ENCODE results near the gene NUP62. TPM values are rescaled to one million over a fixed set of nuclear protein-coding genes. Genes with fewer than 3 reads are reported as not detected.

The NUP62 gene
- total and polyA plus RNA-seq, 2 of the 8 experiments (the other 6 are each of a cell fraction or from before 2014, with no cell fraction given), result 50.0 to 107 TPM

DNA sequence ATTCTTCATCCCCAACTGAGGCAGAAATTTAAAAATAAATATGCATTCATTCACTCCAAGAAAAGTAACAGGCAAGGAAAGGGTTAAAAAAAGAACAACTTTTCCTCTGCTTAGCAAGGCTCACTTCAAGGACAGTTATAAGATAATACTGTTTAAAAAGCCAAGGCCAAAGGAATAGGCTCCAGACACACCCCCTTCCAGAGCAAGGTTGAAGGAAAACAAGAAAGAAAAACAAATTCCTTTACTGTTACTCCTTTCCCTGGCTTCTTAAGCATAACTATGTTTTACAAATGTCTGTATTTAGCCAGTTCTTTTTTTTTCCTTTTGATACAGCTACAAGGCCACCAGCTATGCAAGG, 23.2 kb upstream of the NUP62 start:
- H4K5ac ChIP-seq (ENCODE audit: insufficient read length, low read depth, low read length), result no peak overlapping the region
- H3K4ac ChIP-seq (replicated peaks; ENCODE audit: insufficient read length, low read depth, low read length), result no peak overlapping the region
- H3K18ac ChIP-seq (ENCODE audit: extremely low read depth, low read length), result no peak overlapping the region
- H2BK120ac ChIP-seq (replicated peaks; ENCODE audit: low read depth, low read length), result no peak overlapping the region
- H2BK20ac ChIP-seq (ENCODE audit: low read length), result no peak overlapping the region
- H2AK5ac ChIP-seq (ENCODE audit: low read depth, low read length), result no peak overlapping the region
- no peak overlapping the region for H3K56ac ChIP-seq (replicated peaks; ENCODE audit: insufficient read length, low read depth, low read length)
- no peak overlapping the region for H3K14ac ChIP-seq (ENCODE audit: insufficient read length)
- no peaks in the 10 kb centered on the region for H3K23me2 ChIP-seq (ENCODE audit: low read depth, low read length)
- no peak overlapping the region for H2BK5ac ChIP-seq (ENCODE audit: low read depth, low read length)
- no peak overlapping the region for H3K4me3 ChIP-seq (ENCODE audit: extremely low read depth in 1 of 4, insufficient read depth in 2 of 4, low read depth in 3 of 4, low read length in 4 of 4)
- H2BK12ac ChIP-seq (ENCODE audit: low read depth, low read length), result no peak overlapping the region
- H3K4me1 ChIP-seq (replicated peaks in 1 of 4; ENCODE audit: control insufficient read depth in 3 of 4, insufficient read depth in 4 of 4, low read length in 3 of 4), result peaks cover 0 to 11% (median 5%) of the 10 kb centered on the region in 4 experiments; a peak in 5 of 7 replicates
- no peak overlapping the region for H2BK15ac ChIP-seq (ENCODE audit: low read length)
- CTCF ChIA-PET (ENCODE audit: partially characterized antibody), result interaction anchor here (1.2 to 7.3 kb wide), 2 partner anchors 13 to 81 kb away, joined by 3 to 69 read pairs; no protein-coding TSS in a partner anchor
- H3K79me1 ChIP-seq (ENCODE audit: low read depth, low read length), result no peaks in the 10 kb centered on the region
- no peak overlapping the region for H2AFZ ChIP-seq (ENCODE audit: low read length)
- H4K91ac ChIP-seq (replicated peaks; ENCODE audit: insufficient read length, low read length), result no peak overlapping the region
- H4K20me1 ChIP-seq (replicated peaks in 1 of 2; ENCODE audit: control insufficient read depth in 1 of 2, insufficient read depth in 2 of 2, low read length in 2 of 2), result peaks cover 0 to 1% of the 10 kb centered on the region in 2 experiments
- no peak overlapping the region for H3K9ac ChIP-seq (replicated peaks in 1 of 4; ENCODE audit: extremely low read depth in 1 of 4, low read depth in 3 of 4, low read length in 3 of 4)
- H3K27me3 ChIP-seq (replicated peaks in 1 of 4; ENCODE audit: control insufficient read depth in 3 of 4, extremely low read depth in 1 of 4, insufficient read depth in 3 of 4, low read length in 3 of 4), result no peaks in the 10 kb centered on the region
- DNase-seq (ENCODE audit: low read depth in 1 of 2, low spot score in 2 of 2) (no peak), FAIRE-seq (no peak)
- no peak overlapping the region for H4K8ac ChIP-seq (ENCODE audit: extremely low read depth, insufficient read depth, low read length)
- peaks cover 0 to 3% of the 10 kb centered on the region in 2 experiments; a peak in 1 of 4 replicates for H3K9me3 ChIP-seq (ENCODE audit: insufficient read depth in 2 of 2, low read depth in 1 of 2, low read length in 1 of 2)
- no peak overlapping the region for H3K4me2 ChIP-seq (ENCODE audit: insufficient read depth in 1 of 2, low read depth in 2 of 2, low read length in 2 of 2)
- H3K23ac ChIP-seq (ENCODE audit: insufficient read length), result no peak overlapping the region
- H3K79me2 ChIP-seq (ENCODE audit: control insufficient read depth in 1 of 2, insufficient read depth in 2 of 2, low read length in 2 of 2), result no peaks in the 10 kb centered on the region
- POLR2A ChIA-PET (ENCODE audit: partially characterized antibody), result no interaction called here
- H3K27ac ChIP-seq (ENCODE audit: low read depth, low read length), result no peak overlapping the region
- no peaks in the 10 kb centered on the region for H3K36me3 ChIP-seq (ENCODE audit: control insufficient read depth in 2 of 4, insufficient read depth in 4 of 4, low read length in 3 of 4)
- TF ChIP-seq, protein P1, sequence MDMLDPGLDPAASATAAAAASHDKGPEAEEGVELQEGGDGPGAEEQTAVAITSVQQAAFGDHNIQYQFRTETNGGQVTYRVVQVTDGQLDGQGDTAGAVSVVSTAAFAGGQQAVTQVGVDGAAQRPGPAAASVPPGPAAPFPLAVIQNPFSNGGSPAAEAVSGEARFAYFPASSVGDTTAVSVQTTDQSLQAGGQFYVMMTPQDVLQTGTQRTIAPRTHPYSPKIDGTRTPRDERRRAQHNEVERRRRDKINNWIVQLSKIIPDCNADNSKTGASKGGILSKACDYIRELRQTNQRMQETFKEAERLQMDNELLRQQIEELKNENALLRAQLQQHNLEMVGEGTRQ (IDR thresholded peaks at IDR 0.05; ENCODE audit: low read length), result no peak
- TF ChIP-seq SIX5 (IDR thresholded peaks at IDR 0.05; ENCODE audit: low read depth, low read length) (no peak), KDM5A (IDR thresholded peaks at IDR 0.05; ENCODE audit: low read length) (no peak), SAP30 (IDR thresholded peaks at IDR 0.05; ENCODE audit: insufficient read depth, insufficient replicate concordance, low read length) (no peak), RAD21 (IDR thresholded peaks at IDR 0.05 in 1 of 2, conservative IDR thresholded peaks at IDR 0.05 in 1 of 2; ENCODE audit: low read depth in 2 of 2, low read length in 2 of 2) (no peak), RFX5 (IDR thresholded peaks at IDR 0.05; ENCODE audit: borderline replicate concordance, low read depth, low read length) (no peak), KDM1A (IDR thresholded peaks at IDR 0.05; ENCODE audit: borderline replicate concordance, low read length) (no peak), EP300 (IDR thresholded peaks at IDR 0.05; ENCODE audit: borderline replicate concordance in 1 of 2, low read depth in 2 of 2, low read length in 2 of 2) (no peak), NRF1 (IDR thresholded peaks at IDR 0.05; ENCODE audit: low read depth, low read length) (no peak)
- TF ChIP-seq, protein P2, sequence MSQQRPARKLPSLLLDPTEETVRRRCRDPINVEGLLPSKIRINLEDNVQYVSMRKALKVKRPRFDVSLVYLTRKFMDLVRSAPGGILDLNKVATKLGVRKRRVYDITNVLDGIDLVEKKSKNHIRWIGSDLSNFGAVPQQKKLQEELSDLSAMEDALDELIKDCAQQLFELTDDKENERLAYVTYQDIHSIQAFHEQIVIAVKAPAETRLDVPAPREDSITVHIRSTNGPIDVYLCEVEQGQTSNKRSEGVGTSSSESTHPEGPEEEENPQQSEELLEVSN (IDR thresholded peaks at IDR 0.05), result no peak
- TF ChIP-seq, protein P3, sequence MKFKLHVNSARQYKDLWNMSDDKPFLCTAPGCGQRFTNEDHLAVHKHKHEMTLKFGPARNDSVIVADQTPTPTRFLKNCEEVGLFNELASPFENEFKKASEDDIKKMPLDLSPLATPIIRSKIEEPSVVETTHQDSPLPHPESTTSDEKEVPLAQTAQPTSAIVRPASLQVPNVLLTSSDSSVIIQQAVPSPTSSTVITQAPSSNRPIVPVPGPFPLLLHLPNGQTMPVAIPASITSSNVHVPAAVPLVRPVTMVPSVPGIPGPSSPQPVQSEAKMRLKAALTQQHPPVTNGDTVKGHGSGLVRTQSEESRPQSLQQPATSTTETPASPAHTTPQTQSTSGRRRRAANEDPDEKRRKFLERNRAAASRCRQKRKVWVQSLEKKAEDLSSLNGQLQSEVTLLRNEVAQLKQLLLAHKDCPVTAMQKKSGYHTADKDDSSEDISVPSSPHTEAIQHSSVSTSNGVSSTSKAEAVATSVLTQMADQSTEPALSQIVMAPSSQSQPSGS (IDR thresholded peaks at IDR 0.05; ENCODE audit: low read length), result no peak

All from H1 (cell line).